ENCODE results near the gene DNAJC22.

- TF ChIP-seq FOXK2 (IDR thresholded peaks at IDR 0.05) (no peak), HIVEP1 (CRISPR knock-in tag; IDR thresholded peaks at IDR 0.05) (no peak), SPEN (CRISPR knock-in tag; IDR thresholded peaks at IDR 0.05; ENCODE audit: low read depth) (no peak), CTCF (CRISPR knock-in tag; IDR thresholded peaks at IDR 0.05) (no peak), EZH2 (conservative IDR thresholded peaks at IDR 0.05; ENCODE audit: low read depth, low read length) (no peak)
These were observed 2.1 kb upstream of the DNAJC22 start for GRCh38 chr12:49344486-49345050.
